H1 (cell line): ENCODE measurements around the gene BIRC7. TPM values are rescaled to one million over a fixed set of nuclear protein-coding genes. Genes with fewer than 3 reads are reported as not detected.

ENCODE experiments used
- GABPA ChIP-seq: IDR thresholded peaks from 2 replicates; pipeline ENCODE4 v1.6.1; 2011; ENCODE audit warnings: mild to moderate bottlenecking, low read length, moderate library complexity, borderline replicate concordance; ENCODE audit not compliant: insufficient read depth
- HDAC2 ChIP-seq, 2 experiments: fragments of 300-600 bp in 1 of 2; sonication (generic) in 1 of 2; IDR thresholded peaks; 2 replicates each; pipeline ENCODE4 v1.6.1; 2011 to 2012; ENCODE audit warnings: low read depth in 2 of 2, low read length in 2 of 2, mild to moderate bottlenecking in 2 of 2, moderate library complexity in 2 of 2, borderline replicate concordance in 1 of 2, inconsistent platforms in 1 of 2
- KDM1A ChIP-seq: fragments of 200-600, 300-600 bp; sonication (generic); IDR thresholded peaks from 2 replicates; pipeline ENCODE4 v1.7.1; 2016; ENCODE audit warnings: mild to moderate bottlenecking, low read length, borderline replicate concordance
- KDM4A ChIP-seq: IDR thresholded peaks from one replicate; pipeline ENCODE4 v1.7.1; 2012; ENCODE audit warnings: low read depth, mild to moderate bottlenecking, moderate library complexity, low read length, inconsistent platforms; ENCODE audit not compliant: severe bottlenecking
- SIRT6 ChIP-seq: IDR thresholded peaks from one replicate; pipeline ENCODE4 v1.7.1; 2012; ENCODE audit warnings: low read length, inconsistent platforms
- polyA plus RNA-seq, 7 experiments: library from polyadenylated mRNA; depleted of rRNA in 3 of 7; stranded (reverse) in 5 of 7; unstranded in 2 of 7; fragments of >200 nt in 5 of 7; fragments of 200-250 nt in 2 of 7; gene quantifications; 1 replicate in 5 of 7; 2 replicates in 1 of 7; 4 replicates in 1 of 7; pipeline versions ENCODE4 v1.2.1 to v1.2.3, GENCODE V29; 2011 to 2013; ENCODE audit warnings: missing spikeins in 2 of 7, mixed read lengths in 2 of 7
- total RNA-seq: library from RNA; stranded (reverse); fragmentation: NEBNext Ultra II Directional; extraction: Animal tissue kit (Norgen Biotek cat#: 25700); gene quantifications from 2 replicates; pipeline ENCODE4 v1.2.1, GENCODE V29; 2021
- TF ChIP-seq, protein P1 (sequence below), 3 experiments: IDR thresholded peaks; 1 replicate in 2 of 3; 2 replicates in 1 of 3; pipeline versions ENCODE4 v1.5.1 to v1.6.1; 2011; ENCODE audit warnings: low read length in 3 of 3, mild to moderate bottlenecking in 3 of 3, inconsistent platforms in 2 of 3, low read depth in 1 of 3, moderate library complexity in 1 of 3; ENCODE audit not compliant: insufficient read depth in 1 of 3; ENCODE audit errors: control extremely low read depth in 1 of 3

BIRC7 gene
- total and polyA plus RNA-seq, 2 of the 8 experiments (the other 6 are each of a cell fraction or from before 2014, with no cell fraction given), result 0.11 to 0.41 TPM

DNA sequence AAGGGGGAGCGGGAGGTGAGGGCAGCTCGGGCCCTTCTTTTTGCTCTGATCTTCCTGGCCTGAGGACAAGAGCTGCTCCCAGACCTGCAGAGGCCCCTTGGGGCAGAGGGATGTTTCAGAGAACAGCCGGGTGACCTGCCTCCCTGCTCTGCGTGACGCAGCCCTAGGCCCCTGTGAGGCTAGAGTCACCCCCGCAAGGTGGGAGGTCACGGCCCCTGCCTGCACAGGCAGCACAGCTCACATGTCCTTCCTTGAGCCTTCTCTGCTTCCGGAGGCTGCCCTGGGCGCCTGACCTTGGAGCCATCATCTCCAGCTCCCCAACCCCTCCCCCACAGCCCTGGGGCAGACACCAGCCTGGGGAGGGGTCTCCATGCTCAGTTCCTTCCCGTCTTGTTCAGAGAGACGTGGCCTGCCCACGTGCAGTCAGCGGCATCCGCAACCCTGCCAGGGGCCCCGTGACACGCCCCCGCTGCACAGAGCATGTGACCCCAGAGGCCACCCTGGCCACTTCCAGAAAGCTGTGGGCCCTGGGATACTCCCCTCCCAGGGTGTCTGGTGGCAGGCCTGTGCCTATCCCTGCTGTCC is at the start of gene BIRC7 (continued):
- TF ChIP-seq, protein P1, sequence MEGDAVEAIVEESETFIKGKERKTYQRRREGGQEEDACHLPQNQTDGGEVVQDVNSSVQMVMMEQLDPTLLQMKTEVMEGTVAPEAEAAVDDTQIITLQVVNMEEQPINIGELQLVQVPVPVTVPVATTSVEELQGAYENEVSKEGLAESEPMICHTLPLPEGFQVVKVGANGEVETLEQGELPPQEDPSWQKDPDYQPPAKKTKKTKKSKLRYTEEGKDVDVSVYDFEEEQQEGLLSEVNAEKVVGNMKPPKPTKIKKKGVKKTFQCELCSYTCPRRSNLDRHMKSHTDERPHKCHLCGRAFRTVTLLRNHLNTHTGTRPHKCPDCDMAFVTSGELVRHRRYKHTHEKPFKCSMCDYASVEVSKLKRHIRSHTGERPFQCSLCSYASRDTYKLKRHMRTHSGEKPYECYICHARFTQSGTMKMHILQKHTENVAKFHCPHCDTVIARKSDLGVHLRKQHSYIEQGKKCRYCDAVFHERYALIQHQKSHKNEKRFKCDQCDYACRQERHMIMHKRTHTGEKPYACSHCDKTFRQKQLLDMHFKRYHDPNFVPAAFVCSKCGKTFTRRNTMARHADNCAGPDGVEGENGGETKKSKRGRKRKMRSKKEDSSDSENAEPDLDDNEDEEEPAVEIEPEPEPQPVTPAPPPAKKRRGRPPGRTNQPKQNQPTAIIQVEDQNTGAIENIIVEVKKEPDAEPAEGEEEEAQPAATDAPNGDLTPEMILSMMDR (IDR thresholded peaks at IDR 0.05; ENCODE audit: control extremely low read depth in 1 of 3, insufficient read depth in 1 of 3, low read depth in 1 of 3, low read length in 3 of 3), result no peak
- TF ChIP-seq GABPA, result no peak
- no peak for TF ChIP-seq KDM4A
- TF ChIP-seq SIRT6, result no peak
- no peak for TF ChIP-seq HDAC2 (IDR thresholded peaks at IDR 0.05; ENCODE audit: borderline replicate concordance in 1 of 2, low read depth in 2 of 2, low read length in 2 of 2)
- no peak for TF ChIP-seq KDM1A
